Neutrophil (primary cell): Measurements from ENCODE around the gene GATA5.

ENCODE experiments used
- H3K27ac ChIP-seq: fragments of 200-600 bp; sonication (generic); 2 replicates; pipeline ENCODE4 v1.5.1; 2016; ENCODE audit warnings: mild to moderate bottlenecking, moderate library complexity
- H3K27me3 ChIP-seq: fragments of 200-600 bp; sonication (generic); 2 replicates; pipeline ENCODE4 v1.6.0; 2016; ENCODE audit warnings: mild to moderate bottlenecking
- H3K36me3 ChIP-seq: fragments of 200-600 bp; sonication (generic); 2 replicates; pipeline ENCODE4 v1.5.1; 2017
- H3K4me1 ChIP-seq, 2 experiments: fragments of 200-600 bp in 1 of 2; sonication (generic) in 1 of 2; 1 replicate in 1 of 2; 2 replicates in 1 of 2; pipeline versions ENCODE4 v1.5.1 to v1.6.1; 2013 to 2016; ENCODE audit warnings: low read depth in 1 of 2, low read length in 1 of 2, mild to moderate bottlenecking in 1 of 2, moderate library complexity in 1 of 2; ENCODE audit not compliant: control insufficient read depth in 1 of 2, insufficient read depth in 1 of 2
- H3K4me3 ChIP-seq, 2 experiments: fragments of 200-600 bp in 1 of 2; sonication (generic) in 1 of 2; 1 replicate in 1 of 2; 2 replicates in 1 of 2; pipeline ENCODE4 v1.5.1; 2013 to 2016; ENCODE audit warnings: low read depth in 1 of 2, low read length in 1 of 2, mild to moderate bottlenecking in 1 of 2, moderate library complexity in 1 of 2
- H3K9me3 ChIP-seq: fragments of 200-600 bp; sonication (generic); 2 replicates; pipeline ENCODE4 v1.5.1; 2016
- TF ChIP-seq, protein P1 (sequence below): fragments of 200-600 bp; sonication (generic); IDR thresholded peaks from 2 replicates; pipeline ENCODE4 v1.5.1; 2016; ENCODE audit warnings: antibody characterized with exemption

GATA5 gene

DNA sequence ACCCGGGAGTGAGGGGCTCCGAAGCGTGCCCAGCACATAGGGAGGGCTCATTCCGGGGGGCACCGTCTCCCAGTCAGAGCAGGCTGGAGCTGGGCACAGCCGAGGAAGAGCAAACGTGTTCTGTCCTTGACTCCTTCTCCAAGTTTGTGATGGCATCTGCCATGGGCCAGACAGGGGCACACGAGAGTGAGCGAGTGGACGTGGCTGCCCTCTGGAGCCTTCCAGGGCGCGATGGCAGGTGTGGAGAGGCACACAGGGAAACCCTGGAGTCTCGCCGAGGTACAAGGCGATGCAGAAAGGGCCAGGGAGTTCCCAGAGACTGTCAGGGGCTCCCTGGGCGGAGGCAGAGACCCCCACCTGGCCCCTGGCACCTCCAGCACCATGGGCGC, 9.9 kb upstream of the GATA5 start:
- Histone ChIP-seq H3K27ac (no peak overlapping the region), H3K27me3 (peaks cover 94% of the 10 kb centered on the region), H3K9me3 (no peaks in the 10 kb centered on the region), H3K36me3 (no peaks in the 10 kb centered on the region), H3K4me3 (no peak overlapping the region), H3K4me1 (no peaks in the 10 kb centered on the region)
- TF ChIP-seq, protein P1, sequence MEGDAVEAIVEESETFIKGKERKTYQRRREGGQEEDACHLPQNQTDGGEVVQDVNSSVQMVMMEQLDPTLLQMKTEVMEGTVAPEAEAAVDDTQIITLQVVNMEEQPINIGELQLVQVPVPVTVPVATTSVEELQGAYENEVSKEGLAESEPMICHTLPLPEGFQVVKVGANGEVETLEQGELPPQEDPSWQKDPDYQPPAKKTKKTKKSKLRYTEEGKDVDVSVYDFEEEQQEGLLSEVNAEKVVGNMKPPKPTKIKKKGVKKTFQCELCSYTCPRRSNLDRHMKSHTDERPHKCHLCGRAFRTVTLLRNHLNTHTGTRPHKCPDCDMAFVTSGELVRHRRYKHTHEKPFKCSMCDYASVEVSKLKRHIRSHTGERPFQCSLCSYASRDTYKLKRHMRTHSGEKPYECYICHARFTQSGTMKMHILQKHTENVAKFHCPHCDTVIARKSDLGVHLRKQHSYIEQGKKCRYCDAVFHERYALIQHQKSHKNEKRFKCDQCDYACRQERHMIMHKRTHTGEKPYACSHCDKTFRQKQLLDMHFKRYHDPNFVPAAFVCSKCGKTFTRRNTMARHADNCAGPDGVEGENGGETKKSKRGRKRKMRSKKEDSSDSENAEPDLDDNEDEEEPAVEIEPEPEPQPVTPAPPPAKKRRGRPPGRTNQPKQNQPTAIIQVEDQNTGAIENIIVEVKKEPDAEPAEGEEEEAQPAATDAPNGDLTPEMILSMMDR: no peak

DNA sequence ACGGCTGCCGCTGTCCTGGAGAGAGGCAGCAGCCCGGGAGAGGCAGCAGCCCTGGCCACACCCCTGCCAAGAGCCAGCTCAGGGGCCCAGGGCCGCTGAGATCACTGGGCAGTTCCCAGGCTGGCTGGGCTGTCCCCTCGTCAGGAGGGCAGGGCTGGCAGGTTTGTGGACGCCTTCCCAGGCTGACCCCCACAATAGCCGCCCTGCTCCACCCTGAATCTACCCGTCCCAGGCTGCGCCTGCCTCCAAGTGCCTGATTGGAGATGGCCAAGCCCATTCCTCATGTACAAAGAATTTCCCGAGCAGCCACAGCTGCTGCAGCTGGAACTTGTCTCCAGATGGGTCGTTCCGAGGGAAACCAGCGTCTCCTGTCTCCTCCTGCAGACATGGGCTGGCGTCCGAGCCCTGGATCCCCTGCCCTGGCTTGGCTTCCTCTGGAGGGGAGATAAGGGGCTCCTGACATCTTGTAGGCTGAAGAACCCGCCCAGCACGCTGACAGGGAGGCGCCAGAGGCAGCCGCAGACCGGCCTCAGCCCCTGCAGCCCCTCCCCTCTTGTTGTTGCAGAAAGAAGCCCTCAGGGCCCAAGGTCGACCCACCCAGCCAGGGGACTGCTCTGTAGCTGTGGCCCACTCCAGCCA, 9.4 kb upstream of the GATA5 start:
- H3K27me3 ChIP-seq: peaks cover 99% of the 10 kb centered on the region

DNA sequence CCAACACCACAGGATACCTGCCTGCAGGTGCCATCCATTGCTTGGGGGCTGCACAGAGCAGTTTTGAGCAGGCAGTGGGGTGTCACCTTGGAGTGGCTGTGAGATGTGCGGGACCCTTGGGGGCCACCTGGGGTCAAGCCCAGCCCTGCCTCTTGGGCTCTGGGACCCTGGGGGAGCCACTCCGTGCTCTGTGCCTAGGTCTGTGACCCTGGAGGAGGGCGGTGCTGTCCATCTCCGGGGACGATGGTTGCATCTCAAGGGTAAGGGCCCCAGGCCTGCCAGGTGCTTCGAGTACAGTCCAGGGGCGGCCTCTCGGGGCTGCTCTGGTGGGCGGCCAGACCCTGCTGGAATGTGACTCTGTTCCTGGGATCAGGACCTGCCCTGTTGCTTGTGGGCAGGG, 8.7 kb upstream of the GATA5 start:
- Histone ChIP-seq H3K27me3 (peaks cover 100% of the 10 kb centered on the region), H3K27ac (no peak overlapping the region)

More for the DNA sequence above, 9.4 kb upstream of the GATA5 start:
- Histone ChIP-seq H3K4me3 (no peak overlapping the region), H3K4me1 (no peaks in the 10 kb centered on the region), H3K36me3 (no peaks in the 10 kb centered on the region), H3K27ac (no peak overlapping the region), H3K9me3 (no peaks in the 10 kb centered on the region)
- TF ChIP-seq, protein P1: no peak

GRCh38 chr20:62483613-62484458, 8.0 kb upstream of the GATA5 start:
- H3K27me3 ChIP-seq: peaks cover 100% of the 10 kb centered on the region
- no peaks in the 10 kb centered on the region for H3K4me1 ChIP-seq
- H3K36me3 ChIP-seq: no peaks in the 10 kb centered on the region
- no peaks in the 10 kb centered on the region for H3K9me3 ChIP-seq
- TF ChIP-seq, protein P1: no peak
- no peak overlapping the region for H3K4me3 ChIP-seq
- no peak overlapping the region for H3K27ac ChIP-seq

More for the DNA sequence above, 8.7 kb upstream of the GATA5 start:
- TF ChIP-seq, protein P1: no peak
- H3K4me1 ChIP-seq: no peaks in the 10 kb centered on the region
- H3K9me3 ChIP-seq: no peaks in the 10 kb centered on the region
- H3K4me3 ChIP-seq: no peak overlapping the region
- no peaks in the 10 kb centered on the region for H3K36me3 ChIP-seq

GRCh38 chr20:62482974-62483373, 7.2 kb upstream of the GATA5 start:
- H3K4me1 ChIP-seq: no peaks in the 10 kb centered on the region
- no peak overlapping the region for H3K4me3 ChIP-seq
- H3K36me3 ChIP-seq: no peaks in the 10 kb centered on the region
- TF ChIP-seq, protein P1: no peak
- no peak overlapping the region for H3K27ac ChIP-seq
- H3K9me3 ChIP-seq: no peaks in the 10 kb centered on the region
- peaks cover 100% of the 10 kb centered on the region for H3K27me3 ChIP-seq
